Sigmoid colon (tissue), 7 donors: ENCODE results near the gene ABCA5. TPM values are rescaled to one million over a fixed set of nuclear protein-coding genes. Genes with fewer than 3 reads are reported as not detected.

Source experiments
- DNase-seq: peaks from one replicate; pipeline ENCODE4 v3.0.0-alpha.2; 2019
- H3K27ac ChIP-seq, 4 donors: fragments of 200-600 bp; sonication (generic); one replicate each; pipeline ENCODE4 v1.5.1; 2016 to 2019; ENCODE audit warnings: mild to moderate bottlenecking in 1 of 4
- H3K27me3 ChIP-seq, 3 donors: fragments of 200-600 bp; sonication (generic); one replicate each; pipeline ENCODE4 v1.5.1; 2019; ENCODE audit warnings: mild to moderate bottlenecking in 1 of 3
- H3K36me3 ChIP-seq, 4 donors: fragments of 200-600 bp; sonication (generic); one replicate each; pipeline ENCODE4 v1.5.1; 2016 to 2019
- H3K4me1 ChIP-seq, 4 donors: fragments of 200-600 bp; sonication (generic); one replicate each; pipeline ENCODE4 v1.5.1; 2017 to 2019
- H3K4me3 ChIP-seq, 4 donors: fragments of 200-600 bp; sonication (generic); one replicate each; pipeline ENCODE4 v1.5.1; 2017 to 2019; ENCODE audit warnings: mild to moderate bottlenecking in 2 of 4, moderate library complexity in 1 of 4
- H3K9me3 ChIP-seq, 4 donors: fragments of 200-600 bp in 3 of 4; sonication (generic) in 3 of 4; one replicate each; pipeline versions ENCODE4 v1.5.1 to v1.6.1; 2013 to 2019
- EP300 ChIP-seq, 4 donors: sonication (generic); formaldehyde crosslinking; IDR thresholded peaks; one replicate each; pipeline ENCODE4 v1.6.1; 2017; ENCODE audit warnings: antibody characterized with exemption in 4 of 4
- POLR2A ChIP-seq, 2 donors: fragments of 450-650 bp; IDR thresholded peaks; one replicate each; pipeline ENCODE4 v1.6.1; 2016; ENCODE audit warnings: antibody characterized with exemption in 2 of 2, mild to moderate bottlenecking in 2 of 2, moderate library complexity in 2 of 2
- POLR2AphosphoS5 ChIP-seq, 4 donors: sonication (generic); formaldehyde crosslinking; IDR thresholded peaks; one replicate each; pipeline ENCODE4 v1.6.1; 2017; ENCODE audit warnings: antibody characterized with exemption in 4 of 4
- WGBS, 2 donors: extraction: QIAGEN DNeasy Blood & Tissue Kit; methylation state at CpG; one replicate each; pipeline ENCODE4 v1.1.7; 2013; 5-methylcytosine and 5-hydroxymethylcytosine counted together
- intact Hi-C: fragments of 100-400 bp; cut with DNase I; formaldehyde crosslinking; loops from one replicate; pipeline ENCODE4 v1.15.1; 2023
- polyA plus RNA-seq, 3 donors: library from polyadenylated mRNA; stranded (reverse); fragments of 200-250 nt; gene quantifications; one replicate each; pipeline ENCODE4 v1.2.3, GENCODE V29; 2013
- total RNA-seq, 4 donors: library from RNA; depleted of rRNA; stranded (reverse); fragments of >200 nt; gene quantifications; one replicate each; pipeline ENCODE4 v1.1.0, GENCODE V29; 2016
- TF ChIP-seq, protein P1 (sequence below), 4 experiments: fragments of 450-650 bp in 3 of 4; fragments of 200-600 bp in 1 of 4; IDR thresholded peaks; one replicate each; pipeline ENCODE4 v1.5.1; 2016 to 2019; ENCODE audit warnings: antibody characterized with exemption in 4 of 4, mild to moderate bottlenecking in 3 of 4, moderate library complexity in 2 of 4
- donor health status: healthy with polysubstance abuse.
- donor health status: Bipolar disorder and iron deficiency.
- donor health status: healthy.

The ABCA5 gene
- total and polyA plus RNA-seq, 7 donors = 2.5 to 23.5 (median 19.3) TPM

DNA sequence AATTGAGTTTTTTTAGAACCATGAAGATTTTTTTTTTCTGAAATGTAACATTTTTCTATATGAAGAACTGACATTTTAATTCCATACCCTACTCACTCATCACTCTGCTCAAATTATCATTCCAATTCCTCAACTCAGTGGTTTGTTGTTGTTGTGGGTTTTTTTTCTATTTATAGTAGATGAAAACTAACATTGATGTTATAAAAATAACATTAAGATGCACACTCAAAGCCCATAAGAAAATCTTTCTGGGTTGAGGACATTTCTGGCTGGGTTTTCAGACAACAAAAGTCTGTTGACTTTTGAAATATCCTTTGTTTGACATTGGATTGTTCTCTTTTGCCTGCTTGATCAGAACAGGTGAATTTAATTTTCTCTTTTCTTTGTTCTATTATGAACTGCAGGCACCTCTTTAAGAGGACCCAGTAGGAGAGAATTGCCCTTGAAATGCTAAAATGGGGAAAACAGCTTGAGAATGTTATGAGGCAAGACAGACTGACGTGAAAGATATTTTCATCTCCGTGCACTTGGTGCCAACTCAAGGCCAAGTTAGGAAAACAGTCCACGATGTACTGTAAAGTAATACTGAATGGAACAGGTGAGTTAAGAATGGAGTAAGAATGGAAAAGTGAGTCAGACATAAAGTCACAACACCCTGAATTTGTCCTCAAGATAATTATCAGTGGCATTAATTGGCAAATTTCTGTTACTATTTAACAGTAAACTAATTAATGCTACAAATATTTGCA, 16.1 kb upstream of the ABCA5 start:
- WGBS, 2 donors = 74 to 81% methylated on average over 3 of the region's 3 CpGs
- Histone ChIP-seq H3K4me1 (no peaks in the 10 kb centered on the region), H3K36me3 (no peaks in the 10 kb centered on the region), H3K27ac (no peak overlapping the region), H3K27me3 (no peaks in the 10 kb centered on the region), H3K4me3 (no peak overlapping the region), H3K9me3 (no peaks in the 10 kb centered on the region)
- DNase-seq = no peak
- TF ChIP-seq EP300 (IDR thresholded peaks at IDR 0.05) = no peak
- TF ChIP-seq, protein P1, sequence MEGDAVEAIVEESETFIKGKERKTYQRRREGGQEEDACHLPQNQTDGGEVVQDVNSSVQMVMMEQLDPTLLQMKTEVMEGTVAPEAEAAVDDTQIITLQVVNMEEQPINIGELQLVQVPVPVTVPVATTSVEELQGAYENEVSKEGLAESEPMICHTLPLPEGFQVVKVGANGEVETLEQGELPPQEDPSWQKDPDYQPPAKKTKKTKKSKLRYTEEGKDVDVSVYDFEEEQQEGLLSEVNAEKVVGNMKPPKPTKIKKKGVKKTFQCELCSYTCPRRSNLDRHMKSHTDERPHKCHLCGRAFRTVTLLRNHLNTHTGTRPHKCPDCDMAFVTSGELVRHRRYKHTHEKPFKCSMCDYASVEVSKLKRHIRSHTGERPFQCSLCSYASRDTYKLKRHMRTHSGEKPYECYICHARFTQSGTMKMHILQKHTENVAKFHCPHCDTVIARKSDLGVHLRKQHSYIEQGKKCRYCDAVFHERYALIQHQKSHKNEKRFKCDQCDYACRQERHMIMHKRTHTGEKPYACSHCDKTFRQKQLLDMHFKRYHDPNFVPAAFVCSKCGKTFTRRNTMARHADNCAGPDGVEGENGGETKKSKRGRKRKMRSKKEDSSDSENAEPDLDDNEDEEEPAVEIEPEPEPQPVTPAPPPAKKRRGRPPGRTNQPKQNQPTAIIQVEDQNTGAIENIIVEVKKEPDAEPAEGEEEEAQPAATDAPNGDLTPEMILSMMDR (IDR thresholded peaks at IDR 0.05) = no peak
- no peak for TF ChIP-seq POLR2AphosphoS5 (IDR thresholded peaks at IDR 0.05)
- no peak for TF ChIP-seq POLR2A (IDR thresholded peaks at IDR 0.05)
- intact Hi-C loops = no loop called here

DNA sequence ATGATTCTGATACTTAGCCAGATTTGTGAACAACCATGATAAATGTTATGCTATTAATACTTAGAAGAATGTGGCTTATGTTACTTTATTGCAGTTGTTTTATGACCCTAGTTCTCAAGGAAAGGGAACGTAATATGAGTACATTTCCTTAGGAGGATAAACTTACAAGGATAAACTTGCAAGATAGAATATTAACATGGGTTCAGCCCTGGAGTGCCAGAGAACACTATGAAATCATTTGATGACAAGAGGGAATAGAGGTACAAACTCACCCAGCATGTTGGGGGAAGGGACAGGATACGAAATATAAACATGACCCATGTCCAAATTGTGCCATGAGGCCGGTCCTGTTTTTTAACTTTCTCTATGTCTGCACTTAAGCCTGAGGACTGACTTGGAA, 13.0 kb upstream of the ABCA5 start:
- no peaks in the 10 kb centered on the region for H3K36me3 ChIP-seq
- H3K4me3 ChIP-seq = no peak overlapping the region
- H3K27me3 ChIP-seq = no peaks in the 10 kb centered on the region
- H3K4me1 ChIP-seq = no peaks in the 10 kb centered on the region
- 15 to 52% methylated on average over 3 of the region's 3 CpGs for WGBS, 2 donors
- no peak for TF ChIP-seq EP300 (IDR thresholded peaks at IDR 0.05)
- TF ChIP-seq POLR2AphosphoS5 (IDR thresholded peaks at IDR 0.05) = no peak
- no peak for TF ChIP-seq POLR2A (IDR thresholded peaks at IDR 0.05)
- TF ChIP-seq, protein P1 (IDR thresholded peaks at IDR 0.05) = no peak
- intact Hi-C loops = no loop called here
- H3K9me3 ChIP-seq = no peaks in the 10 kb centered on the region
- DNase-seq = no peak
- no peak overlapping the region for H3K27ac ChIP-seq

GRCh38 chr17:69336996-69337395, 10.1 kb upstream of the ABCA5 start:
- no peaks in the 10 kb centered on the region for H3K36me3 ChIP-seq
- no peaks in the 10 kb centered on the region for H3K9me3 ChIP-seq
- no peaks in the 10 kb centered on the region for H3K4me1 ChIP-seq
- no peak for DNase-seq
- TF ChIP-seq, protein P1 (IDR thresholded peaks at IDR 0.05) = no peak
- TF ChIP-seq POLR2A (IDR thresholded peaks at IDR 0.05) = no peak
- TF ChIP-seq POLR2AphosphoS5 (IDR thresholded peaks at IDR 0.05) = no peak
- TF ChIP-seq EP300 (IDR thresholded peaks at IDR 0.05) = no peak
- H3K4me3 ChIP-seq = no peak overlapping the region
- H3K27ac ChIP-seq = no peak overlapping the region
- WGBS, 2 donors = 84 to 88% methylated on average over 1 of the region's 1 CpG
- H3K27me3 ChIP-seq = no peaks in the 10 kb centered on the region
- intact Hi-C loops = no loop called here

DNA sequence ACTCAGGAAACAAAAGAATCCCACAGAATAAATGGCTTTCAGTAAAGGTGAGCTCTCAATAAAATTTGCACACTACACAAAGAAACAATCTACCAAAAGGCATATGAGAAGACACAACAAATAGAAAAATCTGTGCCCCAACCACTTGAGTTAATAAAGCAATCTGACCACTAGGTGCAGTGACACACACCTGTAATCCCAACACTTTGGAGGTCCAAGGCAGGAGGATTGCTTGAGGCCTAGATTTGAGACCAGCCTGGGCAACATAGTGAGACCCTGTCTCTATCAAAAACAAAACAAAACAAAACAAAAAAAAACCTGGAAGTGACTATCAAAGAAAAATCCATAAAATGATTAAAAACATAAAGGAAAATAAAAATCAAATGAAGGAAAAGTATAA, 9.6 kb upstream of the ABCA5 start:
- DNase-seq = no peak
- TF ChIP-seq, protein P1 (IDR thresholded peaks at IDR 0.05) = no peak
- TF ChIP-seq POLR2AphosphoS5 (IDR thresholded peaks at IDR 0.05) (no peak), EP300 (IDR thresholded peaks at IDR 0.05) (no peak), POLR2A (IDR thresholded peaks at IDR 0.05) (no peak)
- intact Hi-C loops = no loop called here
- Histone ChIP-seq H3K4me1 (no peaks in the 10 kb centered on the region), H3K27me3 (no peaks in the 10 kb centered on the region), H3K4me3 (no peak overlapping the region), H3K27ac (no peak overlapping the region), H3K36me3 (no peaks in the 10 kb centered on the region), H3K9me3 (no peaks in the 10 kb centered on the region)

GRCh38 chr17:69335058-69335457, 8.1 kb upstream of the ABCA5 start:
- no peak for DNase-seq
- no peak overlapping the region for H3K27ac ChIP-seq
- no peaks in the 10 kb centered on the region for H3K9me3 ChIP-seq
- no peaks in the 10 kb centered on the region for H3K36me3 ChIP-seq
- WGBS, 2 donors = 7 to 24% methylated on average over 2 of the region's 2 CpGs
- no peaks in the 10 kb centered on the region for H3K27me3 ChIP-seq
- no peak overlapping the region for H3K4me3 ChIP-seq
- intact Hi-C loops = no loop called here
- no peaks in the 10 kb centered on the region for H3K4me1 ChIP-seq
- no peak for TF ChIP-seq POLR2A (IDR thresholded peaks at IDR 0.05)
- TF ChIP-seq, protein P1 (IDR thresholded peaks at IDR 0.05) = peak in 2 of 4 experiments; percentile 23
